B cell (primary cell): ENCODE results near the gene RETREG1. TPM values are rescaled to one million over a fixed set of nuclear protein-coding genes. Genes with fewer than 3 reads are reported as not detected.

Experiments
- ATAC-seq: fragments of 200-7000 bp; cut with Tn5 transposase; one replicate; pipeline ENCODE4 v1.10.0; 2021; ENCODE audit warnings: low read depth, mild to moderate bottlenecking, moderate number of reproducible peaks, moderate library complexity
- CTCF ChIA-PET: fragments of 350-600 bp; sonication (Branson Sonifier 250); formaldehyde crosslinking; loops from one replicate; lab custom pipeline; 2021; ENCODE audit warnings: antibody characterized with exemption, inconsistent platforms; lab: Charles Lee
- POLR2A ChIA-PET: fragments of 350-600 bp; sonication (Branson Sonifier 250); formaldehyde crosslinking; loops from one replicate; lab custom pipeline; 2021; ENCODE audit warnings: antibody characterized with exemption; lab: Charles Lee
- DNase-seq: peaks from one replicate; pipeline ENCODE4 v3.0.0; 2013
- H2AFZ ChIP-seq: 2 replicates; pipeline ENCODE4 v1.6.1; 2012; ENCODE audit warnings: mild to moderate bottlenecking, low read depth, low read length; ENCODE audit not compliant: insufficient read depth, poor library complexity, severe bottlenecking
- H3K27ac ChIP-seq, 2 donors: 1 replicate in 1 of 2; 2 replicates in 1 of 2; pipeline ENCODE4 v1.5.1; 2012 to 2013; ENCODE audit warnings: low read length in 2 of 2, mild to moderate bottlenecking in 2 of 2, moderate library complexity in 1 of 2
- H3K27me3 ChIP-seq, 4 experiments: fragments of 200-600 bp in 1 of 4; sonication (generic) in 1 of 4; replicated peaks in 1 of 4; 1 replicate in 2 of 4; 2 replicates in 2 of 4; pipeline versions ENCODE4 v1.6.1 to v1.7.0; 2013 to 2016; ENCODE audit warnings: low read length in 3 of 4, mild to moderate bottlenecking in 2 of 4, mixed read lengths in 1 of 4, moderate library complexity in 1 of 4; ENCODE audit not compliant: insufficient read depth in 4 of 4, control insufficient read depth in 3 of 4; ENCODE audit errors: control extremely low read depth in 1 of 4
- H3K36me3 ChIP-seq, 2 experiments: replicated peaks in 1 of 2; 1 replicate in 1 of 2; 2 replicates in 1 of 2; pipeline versions ENCODE4 v1.6.1 to v1.7.1; 2013; ENCODE audit warnings: low read length in 1 of 2; ENCODE audit not compliant: insufficient read depth in 2 of 2, control insufficient read depth in 1 of 2; ENCODE audit errors: control extremely low read depth in 1 of 2, extremely low read depth in 1 of 2
- H3K4me1 ChIP-seq, 2 donors: fragments of 200-600 bp in 1 of 2; sonication (generic) in 1 of 2; 1 replicate in 1 of 2; 2 replicates in 1 of 2; pipeline versions ENCODE4 v1.5.1 to v1.6.1; 2013 to 2017; ENCODE audit warnings: low read length in 2 of 2; ENCODE audit not compliant: control insufficient read depth in 2 of 2, insufficient read depth in 2 of 2
- H3K4me2 ChIP-seq: replicated peaks from 2 replicates; pipeline ENCODE3; 2012; ENCODE audit warnings: mild to moderate bottlenecking, low read depth, low read length; ENCODE audit not compliant: poor library complexity, severe bottlenecking
- H3K4me3 ChIP-seq, 5 experiments: fragments of 200-600 bp in 1 of 5; sonication (generic) in 1 of 5; 1 replicate in 3 of 5; 2 replicates in 2 of 5; pipeline versions ENCODE4 v1.5.1 to v1.7.0; 2011 to 2016; ENCODE audit warnings: low read length in 4 of 5, mild to moderate bottlenecking in 4 of 5, low read depth in 2 of 5, control low read depth in 1 of 5, moderate library complexity in 1 of 5; ENCODE audit not compliant: insufficient read depth in 1 of 5; ENCODE audit errors: control extremely low read depth in 1 of 5, extremely low read depth in 1 of 5
- H3K79me2 ChIP-seq: fragments of 200-600 bp; sonication (generic); one replicate; pipeline ENCODE4 v1.6.0; 2016; ENCODE audit warnings: low read length; ENCODE audit not compliant: control insufficient read depth, insufficient read depth
- H3K9ac ChIP-seq: fragments of 200-600 bp; sonication (generic); 2 replicates; pipeline ENCODE4 v1.6.1; 2017; ENCODE audit warnings: mild to moderate bottlenecking, low read length, moderate library complexity
- H3K9me3 ChIP-seq, 3 donors: one replicate each; pipeline versions ENCODE4 v1.6.1 to v1.7.1; 2013; ENCODE audit warnings: low read length in 2 of 3; ENCODE audit not compliant: control insufficient read depth in 2 of 3, insufficient read depth in 1 of 3; ENCODE audit errors: control extremely low read depth in 1 of 3
- H4K20me1 ChIP-seq: 2 replicates; pipeline ENCODE4 v1.6.0; 2012; ENCODE audit warnings: mild to moderate bottlenecking, low read length; ENCODE audit not compliant: insufficient read depth, control insufficient read depth, poor library complexity, severe bottlenecking
- H3K27ac Mint-ChIP-seq: one replicate; pipeline ENCODE4 v1.8.0; 2021; ENCODE audit warnings: mixed read lengths
- H3K27me3 Mint-ChIP-seq: one replicate; pipeline ENCODE4 v1.8.0; 2021; ENCODE audit warnings: mixed read lengths
- H3K4me1 Mint-ChIP-seq: one replicate; pipeline ENCODE4 v1.8.0; 2021; ENCODE audit warnings: mixed read lengths
- H3K4me3 Mint-ChIP-seq: one replicate; pipeline ENCODE4 v1.8.0; 2021; ENCODE audit warnings: mixed read lengths
- H3K9me3 Mint-ChIP-seq: one replicate; pipeline ENCODE4 v1.8.0; 2022; ENCODE audit warnings: mixed read lengths; ENCODE audit not compliant: insufficient read depth
- CTCF ChIP-seq: fragments of 200-600 bp; IDR thresholded peaks from one replicate; pipeline ENCODE4 v1.8.0; 2022; ENCODE audit warnings: antibody characterized with exemption, mild to moderate bottlenecking
- EZH2 ChIP-seq: IDR thresholded peaks from 2 replicates; pipeline ENCODE4 v1.6.1; 2012; ENCODE audit warnings: borderline replicate concordance, low read depth, mild to moderate bottlenecking, moderate library complexity, low read length; ENCODE audit not compliant: insufficient read depth, poor library complexity, severe bottlenecking
- WGBS: methylation state at CpG from one replicate; pipeline ENCODE4 v1.1.5; 2013; ENCODE audit warnings: missing lambda C conversion rate; ENCODE audit not compliant: insufficient coverage; 5-methylcytosine and 5-hydroxymethylcytosine counted together
- intact Hi-C: fragments of 100-400 bp; cut with micrococcal nuclease; formaldehyde crosslinking; loops from one replicate; pipeline ENCODE4 v1.10.0; 2022
- polyA plus RNA-seq: library from polyadenylated mRNA; depleted of rRNA; stranded (reverse); fragments of >200 nt; gene quantifications from 2 replicates; pipeline ENCODE4 v1.2.3, GENCODE V29; 2012
- total RNA-seq, 2 donors: library from RNA; stranded (reverse); fragments of 120-200 nt in 1 of 2; gene quantifications; 1 replicate in 1 of 2; 2 replicates in 1 of 2; pipeline versions ENCODE4 v1.2.3 to v1.2.4, GENCODE V29; 2013 to 2022

The RETREG1 gene
- total and polyA plus RNA-seq, 2 donors (not counting 1 experiment from before 2014, with no cell fraction given): 5.1 to 12.9 TPM

DNA sequence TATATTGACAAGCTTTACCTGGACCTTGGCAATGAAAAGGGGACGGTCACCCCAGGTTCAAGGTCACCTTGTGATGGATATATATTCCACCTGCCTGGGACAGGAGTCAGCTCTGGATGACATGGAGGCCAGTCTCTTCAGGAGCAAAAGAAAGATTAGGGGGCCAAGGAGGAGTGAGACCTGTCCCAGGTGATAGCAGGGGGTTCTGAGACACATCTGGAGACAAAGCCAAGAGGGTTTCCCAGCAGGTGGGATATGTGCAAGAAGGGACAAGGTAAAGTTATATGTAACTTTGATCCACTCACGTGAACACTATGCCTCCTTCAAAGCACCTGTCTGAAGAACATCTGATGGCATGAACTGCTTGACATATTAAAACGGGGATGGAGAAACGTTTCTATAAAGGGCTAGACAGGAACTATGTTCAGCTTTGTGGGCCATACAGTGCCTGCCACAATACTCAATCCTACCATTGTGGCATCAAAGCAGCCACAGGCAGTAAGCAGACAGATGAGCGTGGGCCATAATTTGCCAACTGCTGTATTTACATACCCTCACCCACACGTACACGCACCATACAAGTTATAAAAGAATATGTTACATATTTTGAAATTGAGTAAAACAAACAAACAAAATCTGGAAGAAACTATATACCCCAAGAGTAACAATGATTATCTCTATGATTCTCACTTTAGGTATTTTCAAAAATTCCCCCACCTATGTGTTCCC, 88.3 kb downstream of the RETREG1 start:
- Histone ChIP-seq H3K79me2 (no peaks in the 10 kb centered on the region), H3K27ac (no peak overlapping the region), H4K20me1 (no peaks in the 10 kb centered on the region), H3K36me3 (no peaks in the 10 kb centered on the region), H3K9ac (no peak overlapping the region), H3K4me3 (no peak overlapping the region), H3K27me3 (no peaks in the 10 kb centered on the region), H3K9me3 (no peaks in the 10 kb centered on the region), H3K4me2 (no peak overlapping the region), H3K4me1 (no peaks in the 10 kb centered on the region), H2AFZ (no peak overlapping the region)
- H3K4me3 Mint-ChIP-seq: no peak overlapping the region
- H3K4me1 Mint-ChIP-seq: no peaks in the 10 kb centered on the region
- WGBS: 95% methylated on average over 2 of the region's 7 CpGs
- intact Hi-C loops: no loop called here
- ChIA-PET POLR2A (no interaction called here), CTCF (no interaction called here)
- peaks cover 6% of the 10 kb centered on the region for H3K27me3 Mint-ChIP-seq
- no peak overlapping the region for H3K27ac Mint-ChIP-seq
- H3K9me3 Mint-ChIP-seq: no peaks in the 10 kb centered on the region
- TF ChIP-seq EZH2: no peak
- TF ChIP-seq CTCF: no peak
- no peak for ATAC-seq
- no peak for DNase-seq

GRCh38 chr5:16525651-16526050, 91.1 kb downstream of the RETREG1 start:
- Histone ChIP-seq H3K79me2 (no peaks in the 10 kb centered on the region), H3K4me2 (no peak overlapping the region), H4K20me1 (no peaks in the 10 kb centered on the region), H3K4me1 (no peaks in the 10 kb centered on the region), H3K27me3 (no peaks in the 10 kb centered on the region), H2AFZ (no peak overlapping the region), H3K27ac (no peak overlapping the region), H3K4me3 (no peak overlapping the region), H3K36me3 (no peaks in the 10 kb centered on the region), H3K9ac (no peak overlapping the region), H3K9me3 (no peaks in the 10 kb centered on the region)
- intact Hi-C loops: no loop called here
- ATAC-seq: no peak
- CTCF ChIA-PET: no interaction called here
- no peaks in the 10 kb centered on the region for H3K9me3 Mint-ChIP-seq
- TF ChIP-seq EZH2 (no peak), CTCF (no peak)
- no peaks in the 10 kb centered on the region for H3K4me1 Mint-ChIP-seq
- H3K27ac Mint-ChIP-seq: no peak overlapping the region
- no peak for DNase-seq
- H3K4me3 Mint-ChIP-seq: no peak overlapping the region
- WGBS: 56% methylated on average over 3 of the region's 4 CpGs
- POLR2A ChIA-PET: no interaction called here
- H3K27me3 Mint-ChIP-seq: peaks cover 6% of the 10 kb centered on the region
